Loucy (cell line): ENCODE data around the gene SNX10.

Experiments
- CTCF ChIP-seq: fragments of 200-600 bp; sonication (generic); conservative IDR thresholded peaks from 2 replicates; pipeline ENCODE4 v1.5.1; 2014; ENCODE audit warnings: mild to moderate bottlenecking, antibody characterized with exemption, low read length
- EZH2phosphoT487 ChIP-seq: fragments of 200-600 bp; IDR thresholded peaks from 2 replicates; pipeline ENCODE4 v1.6.1; 2018; ENCODE audit warnings: antibody characterized with exemption, mild to moderate bottlenecking, moderate library complexity, borderline replicate concordance

GRCh38 chr7:26356929-26357798 lies 65.5 kb downstream of the SNX10 start:
- no peak for TF ChIP-seq CTCF
- no peak for TF ChIP-seq EZH2phosphoT487
